Stimulated activated CD8-positive, alpha-beta memory T cell treated with anti-CD3 and anti-CD28 coated beads, Interleukin-4, amount 100 ng/mL, for 48 hours (primary cell): ENCODE results near the gene SUOX.
A peak's percentile ranks its signal among the peaks of the same experiment; 100 is the strongest.
"Not testable (repeated sequence)": the region's sequence is repeated elsewhere in the genome, so short reads cannot be mapped to it uniquely, and the experiment has no call there.

Source experiments
- DNase-seq: peaks from one replicate; pipeline ENCODE4 v3.0.0-alpha.2; 2020

The SUOX gene

GRCh38 chr12:55984861-55985260, 12.2 kb upstream of the SUOX start:
- no peak for DNase-seq

GRCh38 chr12:55985341-55985740, 11.7 kb upstream of the SUOX start:
- DNase-seq = no peak

GRCh38 chr12:55985976-55986375, 11.1 kb upstream of the SUOX start:
- DNase-seq = not testable (repeated sequence)

- DNase-seq = no peak
Observed at GRCh38 chr12:55991110-55991509, 6.0 kb upstream of the SUOX start.

GRCh38 chr12:55993230-55993853, 3.7 kb upstream of the SUOX start:
- no peak for DNase-seq

GRCh38 chr12:55995366-55995765, 1.7 kb upstream of the SUOX start:
- DNase-seq = no peak

GRCh38 chr12:55996201-55996714, 818 bp upstream of the SUOX start:
- peak; percentile 75 for DNase-seq

- DNase-seq = no peak
Observed at GRCh38 chr12:55997535-55997859, 421 bp downstream of the SUOX start.

- peak; percentile 34 for DNase-seq
Observed at GRCh38 chr12:55999522-55999921, 2.4 kb downstream of the SUOX start.

GRCh38 chr12:55999999-56000540, 3.0 kb downstream of the SUOX start:
- not testable (repeated sequence) for DNase-seq

GRCh38 chr12:56001487-56002100, 4.5 kb downstream of the SUOX start:
- no peak for DNase-seq

- DNase-seq = not testable (repeated sequence)
Observed at GRCh38 chr12:56003376-56003775, 6.3 kb downstream of the SUOX start.

- DNase-seq = no peak
Observed at GRCh38 chr12:56004211-56004610, 7.1 kb downstream of the SUOX start.

- DNase-seq = peak; percentile 77
Observed at GRCh38 chr12:56007564-56008559, 10.8 kb downstream of the SUOX start.

GRCh38 chr12:56010111-56010570, 13.1 kb downstream of the SUOX start:
- no peak for DNase-seq

GRCh38 chr12:56011509-56012090, 14.5 kb downstream of the SUOX start:
- DNase-seq = no peak

GRCh38 chr12:56013482-56013881, 16.4 kb downstream of the SUOX start:
- DNase-seq = no peak

GRCh38 chr12:56014205-56014604, 17.1 kb downstream of the SUOX start:
- no peak for DNase-seq

GRCh38 chr12:56017181-56017580, 20.1 kb downstream of the SUOX start:
- DNase-seq = no peak

- no peak for DNase-seq
Observed at GRCh38 chr12:56018356-56018755, 21.3 kb downstream of the SUOX start.

- DNase-seq = peak; percentile 50
Observed at GRCh38 chr12:56020423-56021184, 23.5 kb downstream of the SUOX start, which contains the start of gene IKZF4. Gene IKZF4, plus strand, starts transcription at chr12:56021043. Its CDS starts 451 bp downstream, at chr12:56021494.
